Activated naive CD8-positive, alpha-beta T cell treated with anti-CD3 and anti-CD28 coated beads, Interleukin-2, amount 10 ng/mL, durations not matched to agents 7 days and 5 days (primary cell): ENCODE measurements around the gene WWTR1. TPM values are rescaled to one million over a fixed set of nuclear protein-coding genes. Genes with fewer than 3 reads are reported as not detected.

Experiments used
- ATAC-seq: fragments of 150-1000 bp; cut with Tn5 transposase; one replicate; pipeline ENCODE4 v1.10.0; 2021; ENCODE audit warnings: low read depth, moderate library complexity
- POLR2A ChIA-PET: fragments of 350-600 bp; sonication (Branson Sonifier 250); formaldehyde crosslinking; loops from one replicate; lab custom pipeline; 2021; ENCODE audit warnings: antibody characterized with exemption; lab: Charles Lee
- DNase-seq: peaks from one replicate; pipeline ENCODE4 v3.0.0; 2021
- H3K27ac Mint-ChIP-seq: one replicate; pipeline ENCODE4 v1.8.0; 2022; ENCODE audit warnings: mild to moderate bottlenecking, mixed read lengths
- H3K27me3 Mint-ChIP-seq: one replicate; pipeline ENCODE4 v1.8.0; 2022; ENCODE audit warnings: mild to moderate bottlenecking, moderate library complexity, mixed read lengths
- H3K36me3 Mint-ChIP-seq: one replicate; pipeline ENCODE4 v1.8.0; 2021; ENCODE audit warnings: mild to moderate bottlenecking, mixed read lengths
- H3K4me1 Mint-ChIP-seq: one replicate; pipeline ENCODE4 v1.8.0; 2021; ENCODE audit warnings: mixed read lengths
- H3K4me3 Mint-ChIP-seq: one replicate; pipeline ENCODE4 v1.8.0; 2022; ENCODE audit warnings: mild to moderate bottlenecking, moderate library complexity, mixed read lengths
- H3K9me3 Mint-ChIP-seq: one replicate; pipeline ENCODE4 v1.8.0; 2021; ENCODE audit warnings: mixed read lengths
- total RNA-seq, 2 experiments: library from RNA; stranded (reverse); gene quantifications; one replicate each; pipeline ENCODE4 v1.2.3, GENCODE V29; 2021

Gene WWTR1
- total RNA-seq, 2 experiments from 2014 or later, result 0.55 to 0.79 TPM

GRCh38 chr3:149551500-149551899 is 106.3 kb downstream of the WWTR1 start:
- Mint-ChIP-seq H3K4me3 (no peak overlapping the region), H3K4me1 (peaks cover 2% of the 10 kb centered on the region), H3K27me3 (peaks cover 40% of the 10 kb centered on the region), H3K9me3 (no peaks in the 10 kb centered on the region), H3K36me3 (no peaks in the 10 kb centered on the region), H3K27ac (no peak overlapping the region)
- DNase-seq, result no peak
- no peak for ATAC-seq
- POLR2A ChIA-PET, result no interaction called here

GRCh38 chr3:149548669-149549065 is 109.2 kb downstream of the WWTR1 start:
- H3K27ac Mint-ChIP-seq, result no peak overlapping the region
- POLR2A ChIA-PET, result no interaction called here
- H3K9me3 Mint-ChIP-seq, result no peaks in the 10 kb centered on the region
- no peak overlapping the region for H3K4me3 Mint-ChIP-seq
- DNase-seq (no peak), ATAC-seq (no peak)
- H3K36me3 Mint-ChIP-seq, result no peaks in the 10 kb centered on the region
- H3K4me1 Mint-ChIP-seq, result peaks cover 2% of the 10 kb centered on the region
- H3K27me3 Mint-ChIP-seq, result peaks cover 37% of the 10 kb centered on the region

GRCh38 chr3:149547954-149548668 is 109.7 kb downstream of the WWTR1 start:
- ATAC-seq (no peak), DNase-seq (no peak)
- no peaks in the 10 kb centered on the region for H3K36me3 Mint-ChIP-seq
- no peak overlapping the region for H3K27ac Mint-ChIP-seq
- no peak overlapping the region for H3K4me3 Mint-ChIP-seq
- no peaks in the 10 kb centered on the region for H3K9me3 Mint-ChIP-seq
- POLR2A ChIA-PET, result no interaction called here
- peaks cover 2% of the 10 kb centered on the region for H3K4me1 Mint-ChIP-seq
- H3K27me3 Mint-ChIP-seq, result peaks cover 33% of the 10 kb centered on the region

GRCh38 chr3:149547413-149547812 is 110.4 kb downstream of the WWTR1 start:
- peaks cover 28% of the 10 kb centered on the region for H3K27me3 Mint-ChIP-seq
- H3K9me3 Mint-ChIP-seq, result no peaks in the 10 kb centered on the region
- H3K27ac Mint-ChIP-seq, result no peak overlapping the region
- peaks cover 2% of the 10 kb centered on the region for H3K4me1 Mint-ChIP-seq
- DNase-seq (no peak), ATAC-seq (no peak)
- no peak overlapping the region for H3K4me3 Mint-ChIP-seq
- no peaks in the 10 kb centered on the region for H3K36me3 Mint-ChIP-seq
- POLR2A ChIA-PET, result no interaction called here

- H3K27me3 Mint-ChIP-seq, result peaks cover 17% of the 10 kb centered on the region
- H3K9me3 Mint-ChIP-seq, result no peaks in the 10 kb centered on the region
- H3K27ac Mint-ChIP-seq, result no peak overlapping the region
- no peak overlapping the region for H3K4me3 Mint-ChIP-seq
- ATAC-seq (no peak), DNase-seq (no peak)
- POLR2A ChIA-PET, result no interaction called here
- peaks cover 2% of the 10 kb centered on the region for H3K4me1 Mint-ChIP-seq
- no peaks in the 10 kb centered on the region for H3K36me3 Mint-ChIP-seq
Observed at GRCh38 chr3:149545049-149545448, 112.8 kb downstream of the WWTR1 start.

GRCh38 chr3:149542375-149543312 is 115.2 kb downstream of the WWTR1 start:
- POLR2A ChIA-PET, result no interaction called here

GRCh38 chr3:149541091-149541491 is 116.7 kb downstream of the WWTR1 start:
- H3K27ac Mint-ChIP-seq, result no peak overlapping the region
- H3K4me1 Mint-ChIP-seq, result no peaks in the 10 kb centered on the region
- no peak for ATAC-seq
- H3K9me3 Mint-ChIP-seq, result no peaks in the 10 kb centered on the region
- POLR2A ChIA-PET, result no interaction called here
- DNase-seq, result no peak
- H3K36me3 Mint-ChIP-seq, result no peaks in the 10 kb centered on the region
- H3K4me3 Mint-ChIP-seq, result no peak overlapping the region
- peaks cover 10% of the 10 kb centered on the region for H3K27me3 Mint-ChIP-seq

More at GRCh38 chr3:149542375-149543312, 115.2 kb downstream of the WWTR1 start:
- Mint-ChIP-seq H3K4me1 (peaks cover 2% of the 10 kb centered on the region), H3K27ac (no peak overlapping the region), H3K27me3 (peaks cover 11% of the 10 kb centered on the region), H3K36me3 (no peaks in the 10 kb centered on the region), H3K9me3 (no peaks in the 10 kb centered on the region), H3K4me3 (no peak overlapping the region)
- ATAC-seq (no peak), DNase-seq (no peak)

GRCh38 chr3:149538371-149538770 is 119.5 kb downstream of the WWTR1 start:
- H3K4me3 Mint-ChIP-seq, result no peak overlapping the region
- H3K27ac Mint-ChIP-seq, result no peak overlapping the region
- no peaks in the 10 kb centered on the region for H3K4me1 Mint-ChIP-seq
- DNase-seq (no peak), ATAC-seq (no peak)
- H3K27me3 Mint-ChIP-seq, result peaks cover 9% of the 10 kb centered on the region
- POLR2A ChIA-PET, result no interaction called here
- H3K36me3 Mint-ChIP-seq, result no peaks in the 10 kb centered on the region
- no peaks in the 10 kb centered on the region for H3K9me3 Mint-ChIP-seq

- ATAC-seq (no peak), DNase-seq (no peak)
- peaks cover 12% of the 10 kb centered on the region for H3K27me3 Mint-ChIP-seq
- POLR2A ChIA-PET, result no interaction called here
- H3K9me3 Mint-ChIP-seq, result no peaks in the 10 kb centered on the region
- peaks cover 7% of the 10 kb centered on the region for H3K4me1 Mint-ChIP-seq
- no peaks in the 10 kb centered on the region for H3K36me3 Mint-ChIP-seq
- H3K27ac Mint-ChIP-seq, result no peak overlapping the region
- no peak overlapping the region for H3K4me3 Mint-ChIP-seq
Observed at GRCh38 chr3:149536429-149536828, 121.4 kb downstream of the WWTR1 start.

GRCh38 chr3:149535333-149535685 is 122.5 kb downstream of the WWTR1 start:
- POLR2A ChIA-PET, result no interaction called here
- H3K4me3 Mint-ChIP-seq, result no peak overlapping the region
- DNase-seq (no peak), ATAC-seq (no peak)
- no peaks in the 10 kb centered on the region for H3K36me3 Mint-ChIP-seq
- peaks cover 12% of the 10 kb centered on the region for H3K27me3 Mint-ChIP-seq
- H3K27ac Mint-ChIP-seq, result no peak overlapping the region
- peaks cover 7% of the 10 kb centered on the region for H3K4me1 Mint-ChIP-seq
- no peaks in the 10 kb centered on the region for H3K9me3 Mint-ChIP-seq

GRCh38 chr3:149534671-149535332 is 123.0 kb downstream of the WWTR1 start:
- peaks cover 7% of the 10 kb centered on the region for H3K4me1 Mint-ChIP-seq
- H3K4me3 Mint-ChIP-seq, result no peak overlapping the region
- ATAC-seq (no peak), DNase-seq (no peak)
- H3K9me3 Mint-ChIP-seq, result no peaks in the 10 kb centered on the region
- POLR2A ChIA-PET, result no interaction called here
- no peak overlapping the region for H3K27ac Mint-ChIP-seq
- no peaks in the 10 kb centered on the region for H3K36me3 Mint-ChIP-seq
- peaks cover 12% of the 10 kb centered on the region for H3K27me3 Mint-ChIP-seq

- H3K27ac Mint-ChIP-seq, result no peak overlapping the region
- peaks cover 7% of the 10 kb centered on the region for H3K4me1 Mint-ChIP-seq
- POLR2A ChIA-PET, result no interaction called here
- H3K27me3 Mint-ChIP-seq, result peaks cover 9% of the 10 kb centered on the region
- no peaks in the 10 kb centered on the region for H3K9me3 Mint-ChIP-seq
- DNase-seq (no peak), ATAC-seq (no peak)
- no peaks in the 10 kb centered on the region for H3K36me3 Mint-ChIP-seq
- H3K4me3 Mint-ChIP-seq, result no peak overlapping the region
Observed at GRCh38 chr3:149534082-149534481, 123.7 kb downstream of the WWTR1 start.

- Mint-ChIP-seq H3K9me3 (no peaks in the 10 kb centered on the region), H3K27me3 (peaks cover 11% of the 10 kb centered on the region), H3K36me3 (no peaks in the 10 kb centered on the region), H3K4me1 (peaks cover 7% of the 10 kb centered on the region), H3K27ac (no peak overlapping the region), H3K4me3 (peak overlapping the region; percentile 37)
- DNase-seq, result no peak
- POLR2A ChIA-PET, result no interaction called here
- ATAC-seq, result no peak
Observed at GRCh38 chr3:149532489-149533180, 125.2 kb downstream of the WWTR1 start.
